ENCODE data around the gene SEC22C. TPM values are rescaled to one million over a fixed set of nuclear protein-coding genes. Genes with fewer than 3 reads are reported as not detected.

SEC22C gene
- total and polyA plus RNA-seq, 2 of the 13 experiments (the other 11 are each of a cell fraction or from before 2014, with no cell fraction given), result 20.0 to 40.0 TPM

GRCh38 chr3:42499478-42499871 is 82.3 kb downstream of the SEC22C start (continued):
- TF ChIP-seq SNAPC4 (CRISPR knock-in tag; IDR thresholded peaks at IDR 0.05), result no peak
- TF ChIP-seq ZNF276 (CRISPR knock-in tag; IDR thresholded peaks at IDR 0.05; ENCODE audit: low read depth), result no peak
- TF ChIP-seq HHEX (CRISPR knock-in tag; IDR thresholded peaks at IDR 0.05), result no peak
- TF ChIP-seq NRL (CRISPR knock-in tag; IDR thresholded peaks at IDR 0.05; ENCODE audit: borderline replicate concordance), result no peak
- TF ChIP-seq RFXAP (CRISPR knock-in tag; IDR thresholded peaks at IDR 0.05; ENCODE audit: borderline replicate concordance), result no peak
- TF ChIP-seq ZNF260 (CRISPR knock-in tag; IDR thresholded peaks at IDR 0.05; ENCODE audit: borderline replicate concordance, low read depth), result no peak

All from HepG2 (cell line).